Measurements from ENCODE around the gene SEC61B.

Gene SEC61B

GRCh38 chr9:99221621-99222415, at the start of gene SEC61B, which contains the start of gene ALG2:
Gene SEC61B (plus strand): TSS chr9:99222282. CDS start chr9:99222364, 82 bp downstream.
Gene ALG2 (minus strand): TSS chr9:99221942. CDS start chr9:99221894, 48 bp downstream.
- Histone ChIP-seq H3K27ac (ENCODE audit: low read length) (peak within 1 kb of the TSS; percentile 89), H3K4me1 (ENCODE audit: low read length) (peaks cover 40% of the 10 kb centered on the region), H4K20me1 (ENCODE audit: insufficient read depth, low read length) (peaks cover 59% of the 10 kb centered on the region), H3K79me2 (ENCODE audit: low read length) (peaks cover 100% of the 10 kb centered on the region), H2AFZ (ENCODE audit: low read depth, low read length) (peak within 1 kb of the TSS; percentile 36; the same call in 1 of the 2 replicates), H3K36me3 (replicated peaks; ENCODE audit: low read depth, low read length) (peaks cover 72% of the 10 kb centered on the region), H3K27me3 (ENCODE audit: low read depth, low read length) (no peaks in the 10 kb centered on the region), H3K4me2 (ENCODE audit: low read length) (peak within 1 kb of the TSS; percentile 99), H3K9ac (ENCODE audit: low read length) (peak within 1 kb of the TSS; percentile 92), H3K9me3 (ENCODE audit: insufficient read depth, low read length) (no peaks in the 10 kb centered on the region), H3K4me3 (ENCODE audit: low read length) (peak within 1 kb of the TSS; percentile 92)
- TF ChIP-seq CTCF (IDR thresholded peaks at IDR 0.05; ENCODE audit: low read depth, low read length) (no peak), EZH2phosphoT487 (IDR thresholded peaks at IDR 0.05; ENCODE audit: low read depth) (no peak)

GRCh38 chr9:99173570-99174504, 48.2 kb upstream of the SEC61B start:
- H3K27me3 ChIP-seq (ENCODE audit: low read depth, low read length), result no peaks in the 10 kb centered on the region

GRCh38 chr9:99176527-99177013, 45.5 kb upstream of the SEC61B start:
- H3K4me2 ChIP-seq (ENCODE audit: low read length), result peak overlapping the region; percentile 46
- no peaks in the 10 kb centered on the region for H3K27me3 ChIP-seq (ENCODE audit: low read depth, low read length)
- H3K4me3 ChIP-seq (ENCODE audit: low read length), result peak overlapping the region; percentile 28
- H3K4me1 ChIP-seq (ENCODE audit: low read length), result peaks cover 87% of the 10 kb centered on the region
- peaks cover 47% of the 10 kb centered on the region for H3K79me2 ChIP-seq (ENCODE audit: low read length)
- H3K36me3 ChIP-seq (replicated peaks; ENCODE audit: low read depth, low read length), result peaks cover 35% of the 10 kb centered on the region
- no peak for TF ChIP-seq CTCF (IDR thresholded peaks at IDR 0.05; ENCODE audit: low read depth, low read length)
- no peaks in the 10 kb centered on the region for H3K9me3 ChIP-seq (ENCODE audit: insufficient read depth, low read length)
- no peak overlapping the region for H2AFZ ChIP-seq (ENCODE audit: low read depth, low read length)
- H4K20me1 ChIP-seq (ENCODE audit: insufficient read depth, low read length), result peaks cover 15% of the 10 kb centered on the region; the same call in 1 of the 2 replicates
- peak overlapping the region; percentile 99 for H3K27ac ChIP-seq (ENCODE audit: low read length)
- H3K9ac ChIP-seq (ENCODE audit: low read length), result peak overlapping the region; percentile 45

More at GRCh38 chr9:99173570-99174504, 48.2 kb upstream of the SEC61B start:
- H3K4me2 ChIP-seq (ENCODE audit: low read length), result peak overlapping the region; percentile 65
- no peak overlapping the region for H2AFZ ChIP-seq (ENCODE audit: low read depth, low read length)
- peak overlapping the region; percentile 25 for H3K4me3 ChIP-seq (ENCODE audit: low read length)
- peaks cover 38% of the 10 kb centered on the region for H3K36me3 ChIP-seq (replicated peaks; ENCODE audit: low read depth, low read length)
- H3K79me2 ChIP-seq (ENCODE audit: low read length), result peaks cover 47% of the 10 kb centered on the region
- H3K27ac ChIP-seq (ENCODE audit: low read length), result peak overlapping the region; percentile 16
- no peak for TF ChIP-seq CTCF (IDR thresholded peaks at IDR 0.05; ENCODE audit: low read depth, low read length)
- no peak for TF ChIP-seq EZH2phosphoT487 (IDR thresholded peaks at IDR 0.05; ENCODE audit: low read depth)
- peaks cover 60% of the 10 kb centered on the region for H3K4me1 ChIP-seq (ENCODE audit: low read length)
- peak overlapping the region; percentile 17; the same call in 1 of the 2 replicates for H3K9ac ChIP-seq (ENCODE audit: low read length)
- peaks cover 21% of the 10 kb centered on the region; the same call in 1 of the 2 replicates for H4K20me1 ChIP-seq (ENCODE audit: insufficient read depth, low read length)
- H3K9me3 ChIP-seq (ENCODE audit: insufficient read depth, low read length), result no peaks in the 10 kb centered on the region

Data from OCI-LY3 (cell line).